HCEC 1CT (cell line): ENCODE measurements around the gene MARCHF7.
"Not testable (repeated sequence)": the region's sequence is repeated elsewhere in the genome, so short reads cannot be mapped to it uniquely, and the experiment has no call there.

ENCODE experiments used
- DNase-seq: peaks from one replicate; pipeline ENCODE4 v3.0.0-alpha.2; 2017

The MARCHF7 gene, protein sequence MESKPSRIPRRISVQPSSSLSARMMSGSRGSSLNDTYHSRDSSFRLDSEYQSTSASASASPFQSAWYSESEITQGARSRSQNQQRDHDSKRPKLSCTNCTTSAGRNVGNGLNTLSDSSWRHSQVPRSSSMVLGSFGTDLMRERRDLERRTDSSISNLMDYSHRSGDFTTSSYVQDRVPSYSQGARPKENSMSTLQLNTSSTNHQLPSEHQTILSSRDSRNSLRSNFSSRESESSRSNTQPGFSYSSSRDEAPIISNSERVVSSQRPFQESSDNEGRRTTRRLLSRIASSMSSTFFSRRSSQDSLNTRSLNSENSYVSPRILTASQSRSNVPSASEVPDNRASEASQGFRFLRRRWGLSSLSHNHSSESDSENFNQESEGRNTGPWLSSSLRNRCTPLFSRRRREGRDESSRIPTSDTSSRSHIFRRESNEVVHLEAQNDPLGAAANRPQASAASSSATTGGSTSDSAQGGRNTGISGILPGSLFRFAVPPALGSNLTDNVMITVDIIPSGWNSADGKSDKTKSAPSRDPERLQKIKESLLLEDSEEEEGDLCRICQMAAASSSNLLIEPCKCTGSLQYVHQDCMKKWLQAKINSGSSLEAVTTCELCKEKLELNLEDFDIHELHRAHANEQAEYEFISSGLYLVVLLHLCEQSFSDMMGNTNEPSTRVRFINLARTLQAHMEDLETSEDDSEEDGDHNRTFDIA

DNA sequence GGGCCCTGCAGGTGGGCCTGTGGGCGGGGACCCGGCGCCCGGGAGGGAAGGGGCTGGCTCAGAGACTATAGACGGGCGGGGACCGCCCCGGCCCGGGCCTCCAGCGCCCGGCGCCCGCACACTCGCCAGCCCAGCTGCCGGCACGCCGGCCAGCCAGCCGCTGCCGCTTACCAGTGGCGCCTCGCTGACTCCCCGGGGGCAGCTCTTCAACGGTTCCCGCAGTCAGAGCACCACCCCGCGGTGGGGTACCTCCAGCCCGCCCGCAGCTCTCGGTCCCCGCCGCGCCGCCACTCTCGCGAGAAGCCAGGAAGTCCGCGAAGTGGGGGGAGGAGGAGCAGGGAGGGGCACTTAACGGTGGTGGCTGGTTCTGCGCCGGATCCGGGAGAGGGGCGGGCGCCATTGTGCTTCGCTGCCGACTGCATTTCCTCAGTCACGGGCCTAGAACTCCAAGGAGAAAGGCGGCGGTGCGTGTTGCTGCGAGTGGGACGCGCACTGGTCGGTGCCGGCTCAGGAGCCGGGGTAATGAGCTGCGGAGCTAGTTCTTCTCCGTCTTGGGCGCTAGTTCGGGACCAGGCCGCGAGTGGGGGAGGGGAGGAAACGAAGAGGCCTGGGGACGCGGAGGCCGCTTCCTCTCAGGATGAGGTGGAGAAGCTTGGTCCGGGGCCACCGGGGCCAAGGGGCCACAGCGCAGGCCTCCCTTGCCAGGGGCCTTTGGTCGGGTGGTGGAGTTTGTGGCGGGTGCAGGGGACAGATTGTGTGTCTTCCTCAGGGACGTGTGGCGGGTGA, at the start of gene MARCHF7:
TSS of gene MARCHF7 (plus strand) at position 364 of the 786 bp plus-strand sequence. CDS start 16,517 bp downstream, outside the sequence.
- DNase-seq: peak; percentile 95

DNA sequence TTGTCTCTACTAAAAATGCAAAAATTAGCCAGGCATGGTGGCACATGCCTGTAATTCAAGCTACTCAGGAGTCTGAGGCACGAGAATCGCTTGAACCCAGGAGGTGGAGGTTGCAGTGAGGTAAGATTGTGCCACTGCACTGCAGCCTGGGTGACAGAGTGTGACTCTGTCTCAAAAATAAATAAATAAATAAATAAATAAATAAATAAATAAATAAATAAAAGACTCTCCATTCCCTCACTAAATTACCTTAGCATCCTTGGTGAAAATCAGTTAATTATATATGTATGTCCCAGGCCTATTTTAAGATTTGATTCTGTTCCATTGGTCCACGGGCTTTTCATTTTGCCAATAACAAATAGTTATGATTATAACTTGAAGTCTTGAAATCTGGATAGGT, 44.9 kb upstream of the MARCHF7 start:
- DNase-seq: not testable (repeated sequence)

DNA sequence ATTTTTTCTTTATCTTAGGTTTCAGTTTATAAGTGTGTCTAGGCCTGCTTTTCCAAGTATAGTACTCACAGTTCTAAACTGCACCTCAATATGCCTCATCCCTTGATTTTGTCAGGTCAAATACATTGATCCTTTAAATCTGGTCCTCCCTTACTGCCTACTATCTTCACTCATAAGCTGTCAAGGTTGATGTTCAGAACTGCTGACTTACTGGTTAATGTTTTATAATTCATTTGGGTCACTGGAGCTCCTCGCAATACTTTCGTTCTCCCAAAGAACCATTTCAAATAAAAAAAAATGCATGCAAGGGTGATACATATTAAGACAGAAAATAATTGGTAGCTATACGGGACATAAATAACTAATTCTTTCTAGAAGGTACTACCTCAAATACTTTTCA, 41.3 kb upstream of the MARCHF7 start:
- no peak for DNase-seq

DNA sequence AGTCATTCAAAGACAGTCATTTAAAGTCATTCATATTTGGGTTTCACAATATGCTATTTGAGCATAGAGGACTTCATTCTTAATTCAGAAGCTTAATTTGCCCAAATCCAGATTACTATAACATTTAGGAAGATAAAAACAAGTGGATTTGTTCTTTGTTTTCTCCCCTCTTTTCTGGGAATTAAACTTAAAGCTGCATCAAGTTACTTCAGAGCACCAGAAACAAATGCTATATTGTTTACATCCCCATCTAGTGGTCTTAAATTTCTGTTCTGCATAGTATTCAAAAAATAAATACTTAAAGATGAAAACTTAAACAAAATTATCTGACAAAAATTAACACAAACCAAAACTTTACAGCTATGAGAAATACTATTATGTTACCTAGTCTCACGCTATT, 34.7 kb upstream of the MARCHF7 start:
- peak; percentile 27 for DNase-seq

DNA sequence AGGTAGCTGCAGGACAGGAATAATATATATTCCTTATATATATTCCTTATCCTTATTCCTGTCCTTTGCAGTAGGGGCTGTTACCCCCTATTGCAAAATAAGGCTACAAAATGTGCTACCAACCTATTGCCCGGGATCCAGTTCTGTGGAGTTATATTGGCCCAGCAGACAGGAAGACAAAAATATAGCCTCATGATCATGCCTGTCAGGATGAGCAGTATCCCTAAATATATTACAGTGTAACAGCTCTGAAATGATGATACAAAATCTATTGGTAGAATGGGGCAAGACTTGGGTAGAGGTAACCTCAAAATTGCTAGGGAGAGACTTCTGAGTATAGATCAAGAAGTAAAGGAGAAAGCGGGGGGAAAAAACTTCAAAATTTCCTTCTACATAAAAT, 31.6 kb upstream of the MARCHF7 start:
- DNase-seq: no peak

DNA sequence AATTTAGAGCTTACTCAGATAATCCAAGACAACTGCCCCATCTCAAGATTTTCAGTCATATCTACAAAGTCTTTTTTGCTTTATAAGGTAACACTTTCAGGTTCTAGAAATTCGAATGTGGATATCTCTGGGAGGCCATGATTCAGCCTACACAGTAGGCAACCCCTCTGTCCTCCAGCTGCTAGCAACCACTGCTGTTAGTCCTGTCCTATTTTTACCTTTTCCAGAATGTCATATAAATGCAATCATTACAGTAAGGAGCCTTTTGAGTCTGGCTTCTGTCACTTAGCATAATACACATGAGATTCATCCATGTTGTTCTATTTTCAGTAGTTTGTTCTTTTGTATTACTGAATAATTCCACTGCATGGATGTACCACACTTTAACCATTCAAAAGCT, 28.5 kb upstream of the MARCHF7 start:
- no peak for DNase-seq

DNA sequence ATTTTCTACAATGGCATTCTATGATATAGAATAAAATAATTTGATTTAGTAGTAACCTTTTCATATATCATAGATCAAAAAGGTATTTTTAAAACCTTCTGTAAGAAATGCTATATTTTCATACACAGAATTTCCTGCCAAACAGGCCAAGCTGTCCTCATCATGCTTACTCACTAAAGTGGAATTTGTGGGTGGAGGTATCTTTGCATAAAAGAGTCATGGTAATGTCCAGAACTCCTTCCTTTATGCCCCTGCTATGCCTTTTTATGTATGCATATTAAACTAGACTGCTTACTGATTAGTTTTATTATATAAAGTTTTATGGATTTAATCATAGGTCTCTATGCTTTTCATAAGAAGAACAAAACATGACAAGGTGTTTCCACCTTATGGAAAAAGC, 27.5 kb upstream of the MARCHF7 start:
- peak; percentile 72 for DNase-seq

DNA sequence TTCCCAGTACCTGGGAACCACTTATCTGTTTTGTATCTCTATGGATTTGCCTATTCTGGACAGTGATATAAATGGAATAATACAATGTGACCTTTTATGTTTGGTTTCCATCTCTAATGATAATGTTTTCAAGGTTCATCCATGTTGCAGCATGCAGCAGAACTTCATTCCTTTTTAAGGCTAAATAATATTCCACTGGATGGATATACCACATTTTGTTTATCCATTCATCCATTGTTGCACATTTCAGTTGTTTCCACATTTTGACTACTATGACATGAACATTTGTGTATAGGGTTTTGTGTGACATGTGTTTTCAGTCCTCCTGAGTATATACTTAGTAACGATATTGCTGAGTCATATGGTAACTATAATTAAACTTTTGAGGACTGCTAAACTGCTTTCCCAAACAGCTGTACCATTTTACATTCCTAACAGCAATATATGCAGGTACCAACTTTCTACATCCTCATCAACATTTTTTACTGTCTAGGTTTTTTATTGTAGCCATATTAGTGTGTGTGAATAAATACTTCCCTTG, 17.7 kb upstream of the MARCHF7 start:
- DNase-seq: no peak

DNA sequence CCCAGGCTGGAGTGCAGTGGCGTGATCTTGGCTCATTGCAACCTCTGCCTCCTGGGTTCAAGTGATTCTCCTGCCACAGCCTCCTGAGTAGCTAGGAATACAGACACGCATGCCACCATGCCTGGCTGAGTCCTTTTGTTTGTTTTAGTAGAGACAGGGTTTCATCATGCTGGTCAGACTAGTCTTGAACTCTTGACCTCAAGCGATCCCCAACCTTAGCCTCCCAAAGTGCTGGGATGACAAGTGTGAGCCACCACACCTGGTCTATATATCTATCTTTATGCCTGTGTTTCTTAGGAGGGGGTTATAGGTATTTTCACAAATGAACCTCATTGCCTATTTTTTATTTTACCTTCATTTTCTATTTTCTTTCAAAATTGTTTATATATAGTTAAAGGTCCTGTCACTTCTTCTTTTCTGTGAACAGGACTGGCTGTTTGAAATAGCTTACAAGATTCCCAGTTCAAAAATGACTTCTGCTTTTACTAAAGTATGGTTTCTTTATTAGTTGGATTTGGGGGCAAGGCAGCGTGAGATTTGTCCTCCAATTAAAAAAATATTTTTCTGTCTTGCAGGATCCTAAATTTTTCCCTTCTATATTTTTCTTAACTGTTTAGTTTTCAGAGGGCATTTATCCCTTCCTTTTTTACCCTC, 16.4 kb upstream of the MARCHF7 start:
- no peak for DNase-seq

DNA sequence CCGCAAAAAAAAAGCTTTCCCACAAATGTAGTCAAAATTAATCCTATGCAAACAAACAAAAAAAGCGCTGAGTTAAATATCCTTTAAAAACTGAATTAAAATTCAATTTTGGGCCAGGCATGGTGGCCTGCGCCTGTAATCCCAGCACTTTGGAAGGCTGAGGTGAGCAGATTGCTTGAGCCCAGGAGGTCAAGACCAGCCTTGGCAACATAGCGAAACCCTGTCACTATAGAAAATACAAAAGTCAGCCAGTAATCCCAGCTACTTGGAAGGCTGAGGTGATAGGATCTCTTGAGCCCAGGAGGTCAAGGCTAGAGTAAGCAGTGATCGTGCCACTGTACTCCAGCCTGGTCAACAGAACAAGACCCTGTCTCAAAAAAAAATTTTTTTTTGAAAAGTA, 8.8 kb upstream of the MARCHF7 start:
- DNase-seq: no peak

DNA sequence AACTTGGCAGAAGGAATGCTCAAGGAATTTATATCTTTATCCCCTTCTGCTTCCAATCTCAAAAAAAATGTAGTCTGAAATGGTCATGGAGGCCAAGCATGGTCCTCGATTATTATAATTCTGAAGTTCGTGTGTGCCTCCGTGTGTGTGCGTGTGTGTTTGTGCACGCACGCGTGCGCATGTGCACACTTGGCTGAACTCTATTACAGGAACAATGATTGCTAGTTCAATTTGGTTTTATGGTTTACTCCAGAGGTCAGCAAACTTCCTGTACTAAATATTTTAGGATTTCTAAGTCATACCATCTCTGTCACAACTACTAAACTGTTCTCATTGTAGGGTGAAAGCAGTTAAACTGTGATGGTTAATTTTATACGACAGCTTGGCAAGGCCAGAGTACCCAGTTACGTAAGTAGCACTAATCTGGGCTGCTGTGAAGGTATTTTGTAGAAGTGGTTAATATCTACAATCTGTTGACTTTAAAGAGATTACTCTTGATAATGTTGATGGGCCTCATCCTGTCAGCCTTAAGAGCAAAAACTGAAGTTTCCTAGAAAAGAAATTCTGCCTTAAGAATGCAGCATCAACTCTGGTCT, 5.8 kb upstream of the MARCHF7 start:
- peak; percentile 47 for DNase-seq

DNA sequence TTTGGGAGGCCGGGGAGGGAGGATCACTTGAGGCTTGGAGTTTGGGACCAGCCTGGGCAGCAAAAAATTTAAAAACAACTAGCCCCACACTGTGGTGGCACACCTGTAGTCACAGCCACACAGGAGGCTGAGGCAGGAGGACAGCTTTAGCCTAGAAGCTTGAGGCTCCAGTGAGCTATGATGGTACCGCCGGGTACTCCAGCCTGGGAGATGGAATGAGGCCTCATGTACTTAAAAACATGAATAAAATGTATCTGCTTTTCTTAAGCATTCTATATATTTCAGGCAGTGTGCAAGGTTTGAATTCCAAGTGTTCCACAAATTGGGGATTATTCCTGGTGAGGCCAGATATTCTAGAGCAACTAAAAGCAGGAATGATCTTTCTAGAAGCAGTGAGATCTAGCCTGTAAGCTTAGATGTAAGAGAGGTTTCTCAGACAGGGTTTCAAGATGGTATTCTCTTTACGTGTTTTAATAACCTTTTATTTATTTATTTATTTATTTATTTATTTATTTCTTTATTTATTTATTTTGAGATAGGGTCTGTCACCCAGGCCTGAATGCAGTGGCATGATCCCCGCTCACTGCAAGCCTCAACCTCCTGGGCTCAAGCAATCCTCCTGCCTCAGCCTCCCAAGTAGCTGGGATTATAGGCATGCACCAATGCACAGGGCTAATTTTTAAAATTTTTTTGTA, 4.1 kb upstream of the MARCHF7 start:
- DNase-seq: no peak

DNA sequence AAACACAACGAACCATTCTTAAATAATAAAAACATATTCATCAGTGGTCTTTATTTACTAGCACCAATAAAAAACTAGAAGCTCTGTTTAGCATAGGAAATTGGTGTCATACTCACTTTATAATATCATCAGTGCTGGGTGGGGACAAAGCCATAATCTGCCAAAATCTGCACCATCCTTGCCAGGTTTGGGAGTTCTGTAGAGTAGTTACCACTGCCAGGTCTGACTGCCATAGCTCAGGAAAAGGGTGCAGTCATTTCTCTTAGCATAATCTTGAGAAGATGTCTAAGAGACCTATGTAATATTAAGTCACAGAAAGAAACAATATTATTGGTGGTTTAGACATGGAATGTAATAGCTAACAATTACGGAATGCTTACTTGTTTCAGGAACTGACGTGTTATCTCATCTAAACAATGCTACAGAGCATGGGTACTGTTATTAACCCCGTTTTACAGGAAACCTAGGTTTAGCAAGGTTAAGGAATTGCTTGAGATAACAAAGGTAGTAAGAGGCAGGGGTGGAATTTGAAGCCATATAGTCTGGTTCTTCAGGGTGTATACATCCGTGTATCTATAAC, 1.6 kb upstream of the MARCHF7 start:
- DNase-seq: peak; percentile 43

DNA sequence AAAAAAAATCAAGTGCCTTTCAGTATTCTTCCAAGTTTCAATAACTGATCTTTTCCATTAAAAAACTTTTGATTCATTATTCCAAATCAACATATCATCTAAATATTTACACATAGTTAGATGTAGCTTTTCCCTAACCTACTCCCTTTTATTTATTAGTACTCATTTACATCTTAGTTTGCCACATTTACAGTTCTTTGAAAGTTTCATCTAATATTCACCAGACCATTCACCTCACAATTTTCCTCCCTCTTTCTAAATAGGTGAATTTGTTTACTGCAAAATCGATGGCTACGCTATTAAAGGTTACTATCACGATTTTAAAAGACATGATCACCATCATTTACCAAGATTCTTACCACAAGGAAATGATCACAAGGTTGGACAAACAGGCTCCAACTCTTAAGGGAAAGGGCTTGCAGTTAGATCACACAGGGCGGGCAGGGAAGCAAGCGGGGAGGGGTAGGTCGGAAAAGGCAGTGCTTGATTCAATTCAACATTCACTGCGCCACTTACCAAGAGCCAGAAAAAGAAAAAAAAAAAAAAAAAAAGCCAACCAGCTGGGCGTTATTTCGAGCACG, 654 bp upstream of the MARCHF7 start:
- DNase-seq: no peak

DNA sequence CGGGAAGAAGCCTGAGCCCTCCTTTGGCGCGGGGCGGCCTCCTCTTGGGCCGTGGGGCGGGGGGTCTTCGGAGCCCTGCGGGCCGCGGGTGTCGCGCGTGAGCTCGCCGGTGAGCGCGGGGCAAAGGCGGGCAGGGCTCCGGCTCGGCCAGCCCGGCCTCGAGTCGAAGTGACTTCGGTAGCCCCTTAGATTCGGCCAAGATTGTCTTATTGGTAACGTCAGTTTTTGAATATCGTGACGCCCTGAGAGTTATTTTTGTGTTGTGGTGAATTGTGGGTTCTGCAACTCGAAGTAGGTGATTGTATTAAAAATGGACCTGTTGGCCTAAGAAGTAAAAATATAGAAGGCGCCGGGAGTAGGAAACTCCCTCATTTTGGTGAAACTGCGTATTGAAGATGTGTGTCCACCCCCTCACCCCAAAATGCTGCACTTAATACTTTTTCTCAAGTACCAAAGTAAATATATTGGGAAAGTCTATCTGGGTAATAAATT, 669 bp downstream of the MARCHF7 start:
- DNase-seq: peak; percentile 18

DNA sequence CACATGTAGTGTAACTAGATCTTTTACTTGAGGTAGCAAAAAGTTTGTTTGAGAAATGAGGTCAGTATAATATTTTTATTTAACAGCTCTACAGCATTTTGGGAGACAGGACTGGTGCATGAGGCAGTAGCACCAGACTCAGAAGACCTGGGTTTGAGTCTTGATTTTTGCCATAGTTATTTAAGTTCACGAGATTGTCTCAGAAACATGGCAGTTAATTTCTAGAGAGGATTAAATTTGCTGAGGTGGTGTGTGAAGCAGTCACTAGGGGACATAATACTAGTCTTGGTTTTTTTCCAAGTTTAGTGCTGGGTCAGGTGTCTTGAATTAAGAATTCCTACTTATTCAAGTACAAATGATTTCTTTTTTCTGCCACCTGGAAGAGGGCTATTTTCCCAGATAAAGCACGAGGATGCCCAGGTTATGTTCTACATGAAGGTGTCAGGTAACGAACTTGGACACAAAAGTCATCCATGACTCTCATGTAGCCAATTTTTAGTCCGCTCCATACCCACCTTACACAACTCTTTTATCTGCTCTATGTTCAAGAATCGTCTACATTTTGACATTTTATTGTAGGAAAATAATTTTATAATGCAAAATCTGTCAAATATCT, 1.4 kb downstream of the MARCHF7 start:
- DNase-seq: peak; percentile 40

DNA sequence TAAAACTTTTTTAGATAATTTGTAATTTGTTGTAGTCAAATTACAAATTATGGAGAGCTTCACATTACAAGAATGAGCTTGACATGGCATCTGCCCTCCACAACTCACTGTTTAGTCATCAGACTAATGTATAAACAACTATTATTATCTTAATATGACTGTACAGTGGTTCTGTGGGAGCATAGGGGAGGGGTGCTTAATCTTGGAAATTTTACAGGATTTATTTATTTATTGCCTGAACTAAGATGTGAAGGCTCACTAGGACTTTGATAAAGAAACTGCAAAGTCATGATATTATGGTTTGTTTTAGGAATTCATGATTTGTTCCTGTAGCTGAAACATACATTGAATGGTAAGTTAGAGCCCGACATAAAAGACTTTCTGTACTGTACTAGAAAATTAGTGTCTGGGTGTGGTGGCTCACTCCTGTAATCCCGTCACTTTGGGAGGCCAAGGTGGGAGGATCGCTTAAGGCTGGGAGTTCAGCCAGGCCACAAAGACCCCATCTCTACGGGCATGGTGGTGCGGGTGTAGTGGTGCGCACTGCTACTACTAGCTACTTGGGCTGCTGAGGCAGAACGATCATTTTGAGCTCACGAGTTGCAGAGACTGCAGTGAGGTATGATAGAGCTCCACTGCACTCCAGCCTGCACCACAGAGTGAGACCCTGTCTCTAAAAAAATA, 2.1 kb downstream of the MARCHF7 start:
- peak; percentile 84 for DNase-seq

DNA sequence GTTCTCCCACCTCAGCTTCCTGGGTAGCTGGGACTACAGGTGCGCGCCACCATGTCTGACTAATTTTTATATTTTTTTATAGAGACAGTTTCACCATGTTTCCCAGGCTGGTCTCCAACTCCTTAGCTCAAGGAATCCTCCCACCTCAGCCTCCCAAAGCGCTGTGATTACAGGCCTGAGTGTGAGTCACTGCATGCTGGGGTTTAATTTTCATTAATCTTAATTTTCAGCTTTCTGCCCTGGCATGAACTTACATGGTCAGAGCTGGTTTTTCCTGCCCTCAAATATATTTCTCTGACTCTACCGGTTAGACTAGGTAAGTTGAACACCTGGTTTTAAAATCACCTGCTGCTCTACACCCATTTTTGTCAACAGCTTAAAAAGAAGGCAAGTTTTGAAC, 3.1 kb downstream of the MARCHF7 start:
- DNase-seq: no peak

DNA sequence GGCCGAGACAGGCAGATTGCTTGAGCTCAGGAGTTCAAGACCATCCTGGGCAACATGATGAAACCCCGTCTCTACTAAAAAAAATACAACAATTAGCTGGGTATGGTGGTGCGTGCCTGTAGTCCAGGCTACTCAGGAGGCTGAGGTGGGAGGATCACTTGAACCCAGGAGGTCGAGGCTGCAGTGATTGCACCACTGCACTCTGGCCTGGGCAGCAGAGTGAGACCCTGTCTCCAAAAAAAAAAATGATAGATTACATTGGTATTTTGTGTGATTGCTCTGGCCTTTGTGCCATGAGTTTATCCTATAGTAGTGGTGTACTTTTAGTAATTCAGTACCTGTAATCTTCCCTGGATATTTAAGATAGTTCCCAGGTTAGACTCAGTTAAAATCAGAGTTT, 4.1 kb downstream of the MARCHF7 start:
- not testable (repeated sequence) for DNase-seq

DNA sequence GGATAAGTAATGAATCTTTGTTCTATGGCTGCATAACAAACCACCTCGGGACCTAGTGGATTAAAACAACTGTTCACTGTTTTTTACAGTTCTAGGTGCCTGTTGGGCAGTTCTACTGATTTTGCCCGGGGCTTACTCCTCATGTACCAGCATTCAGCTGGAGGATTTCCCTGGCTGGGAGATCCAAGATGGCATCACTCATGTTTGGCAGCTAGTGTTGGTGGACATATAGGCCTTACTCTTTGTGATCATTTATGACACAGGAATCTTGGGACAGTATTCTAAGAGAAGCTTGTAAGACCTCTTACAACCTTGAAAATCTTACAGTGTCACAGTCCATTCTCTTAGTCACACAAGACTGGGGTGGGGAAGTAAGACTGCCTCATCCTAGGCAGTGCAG, 4.6 kb downstream of the MARCHF7 start:
- DNase-seq: no peak
